Epithelial cell of esophagus (primary cell): Measurements from ENCODE around the gene CDON.

Experiments
- DNase-seq: peaks from one replicate; pipeline ENCODE4 v3.0.0; 2010; ENCODE audit warnings: low read depth
- H3K4me3 ChIP-seq: 2 replicates; pipeline ENCODE4 v1.5.1; 2011; ENCODE audit warnings: mild to moderate bottlenecking, low read length, control low read depth
- CTCF ChIP-seq: IDR thresholded peaks from 2 replicates; pipeline ENCODE4 v1.5.1; 2011; ENCODE audit warnings: low read depth, mild to moderate bottlenecking, low read length, control low read depth, inconsistent platforms; ENCODE audit not compliant: insufficient read depth; ENCODE audit errors: missing control alignments

The CDON gene

GRCh38 chr11:125945011-125945796 is 117.5 kb downstream of the CDON start:
- DNase-seq = no peak
- H3K4me3 ChIP-seq = no peak overlapping the region
- no peak for TF ChIP-seq CTCF

DNA sequence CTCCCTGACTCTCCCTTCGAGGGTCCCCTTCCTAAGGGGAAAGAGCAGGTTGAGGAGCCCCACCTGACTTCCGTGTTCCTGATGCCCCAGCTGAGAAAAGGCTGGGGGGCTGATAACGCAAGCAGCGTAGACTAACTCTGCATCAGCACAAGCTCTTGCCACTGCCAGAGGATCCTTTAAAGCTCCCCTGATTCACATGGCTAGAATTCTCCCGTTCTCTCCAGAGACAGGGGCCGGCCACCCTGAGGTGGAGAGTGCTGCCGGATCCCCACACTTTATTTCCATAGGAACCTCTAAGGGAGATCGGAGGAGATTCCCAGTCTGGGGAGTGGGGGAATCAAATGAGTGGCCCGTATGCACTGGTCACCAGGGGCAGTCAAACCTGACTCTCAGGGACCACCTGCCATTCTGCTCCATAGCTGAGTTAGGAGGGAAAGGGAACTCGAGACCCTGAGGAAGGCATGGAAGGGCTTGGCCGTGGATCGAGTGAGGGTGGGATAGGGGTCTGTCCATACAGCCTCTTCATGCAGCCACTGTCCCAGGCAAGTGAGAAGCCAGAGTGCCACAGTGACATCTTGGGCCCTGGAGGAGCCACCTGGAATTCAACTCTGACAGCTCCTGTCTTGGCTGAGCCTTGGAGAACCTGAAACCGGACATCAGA is 118.2 kb downstream of the CDON start:
- DNase-seq = no peak
- no peak for TF ChIP-seq CTCF
- no peak overlapping the region for H3K4me3 ChIP-seq

- TF ChIP-seq CTCF = no peak
- no peak overlapping the region for H3K4me3 ChIP-seq
- DNase-seq = no peak
Observed at GRCh38 chr11:125943661-125944349, 118.9 kb downstream of the CDON start.

DNA sequence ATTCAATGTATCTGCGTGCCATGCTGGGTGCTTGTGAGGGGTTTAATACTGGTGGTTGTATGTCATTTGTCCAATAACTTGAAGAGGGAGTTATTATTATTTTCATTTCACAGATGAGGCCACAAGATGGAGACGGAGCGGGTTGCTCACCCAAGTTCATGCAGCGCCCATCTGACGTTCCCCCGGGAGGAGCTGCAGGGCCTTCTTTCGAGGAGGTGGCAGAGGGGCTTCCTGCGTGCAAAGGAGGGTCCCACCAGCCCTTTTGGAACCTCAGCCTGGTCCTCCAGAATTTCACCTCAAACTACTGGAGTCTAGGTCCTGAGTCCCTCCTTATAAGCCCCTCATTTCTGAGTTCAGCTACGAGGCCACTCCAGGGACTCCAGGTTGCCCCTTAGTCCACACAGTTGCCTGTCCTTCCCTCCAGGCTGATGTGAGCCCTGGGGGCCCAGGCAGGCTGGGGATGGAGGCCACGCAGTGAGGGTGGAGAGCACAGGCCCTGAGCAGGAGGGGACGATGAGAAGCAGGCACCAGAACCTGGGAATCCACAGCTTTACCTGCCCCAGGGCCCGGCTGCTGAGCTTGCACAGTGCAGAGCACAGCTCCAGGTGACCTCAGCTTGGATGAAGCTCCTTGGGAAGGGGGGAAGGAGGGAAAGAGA is 119.8 kb downstream of the CDON start:
- no peak for DNase-seq
- no peak for TF ChIP-seq CTCF
- H3K4me3 ChIP-seq = no peak overlapping the region

DNA sequence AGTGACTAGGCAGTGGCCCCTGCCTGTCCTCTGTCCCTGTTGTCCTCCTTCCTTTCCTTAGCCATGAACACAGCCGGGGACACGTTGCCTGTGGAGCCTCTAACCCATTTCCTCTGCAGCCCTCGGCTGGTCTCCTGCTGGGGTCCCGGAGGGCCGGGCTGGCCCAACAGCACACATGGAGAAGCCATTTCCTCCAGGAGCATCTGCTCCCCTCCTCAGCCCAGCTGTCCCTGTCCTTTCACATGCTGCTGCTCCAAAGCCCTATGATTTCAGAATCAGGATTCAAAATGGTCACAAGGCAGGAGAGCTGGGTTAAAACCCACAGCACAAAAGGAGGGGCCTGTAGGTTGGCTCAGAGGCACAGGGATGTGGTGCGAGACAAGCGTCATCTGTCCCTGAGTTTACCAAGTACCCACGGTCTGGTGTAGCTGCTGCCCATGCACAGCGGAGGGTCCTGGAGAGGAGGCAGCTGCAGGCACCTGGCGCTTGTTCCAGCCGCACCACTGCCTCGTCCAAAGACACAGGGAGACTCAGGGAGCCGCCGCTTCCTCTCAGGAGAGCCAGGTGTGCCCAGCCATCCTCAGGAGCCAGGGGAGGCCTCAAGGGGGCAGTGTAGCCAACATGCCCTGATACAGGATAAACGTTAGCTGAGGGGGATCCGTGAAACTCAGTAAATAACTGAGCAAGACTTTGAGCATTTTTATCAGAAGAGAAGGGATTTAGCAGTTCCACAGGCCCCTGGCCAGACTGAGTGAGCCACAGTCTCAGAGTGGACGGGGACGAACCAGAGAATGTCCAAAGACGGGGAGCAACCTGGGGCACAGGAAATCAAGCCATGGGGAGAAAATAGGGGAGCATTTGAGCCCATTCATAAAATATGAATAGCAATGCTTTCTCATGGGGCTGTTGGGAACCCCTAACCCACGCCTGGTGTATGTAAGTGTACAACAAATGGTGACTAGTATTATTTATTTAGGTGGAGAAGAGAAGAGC is 120.8 kb downstream of the CDON start:
- H3K4me3 ChIP-seq = no peak overlapping the region
- peak; percentile 57 for DNase-seq
- peak; percentile 89 for TF ChIP-seq CTCF

DNA sequence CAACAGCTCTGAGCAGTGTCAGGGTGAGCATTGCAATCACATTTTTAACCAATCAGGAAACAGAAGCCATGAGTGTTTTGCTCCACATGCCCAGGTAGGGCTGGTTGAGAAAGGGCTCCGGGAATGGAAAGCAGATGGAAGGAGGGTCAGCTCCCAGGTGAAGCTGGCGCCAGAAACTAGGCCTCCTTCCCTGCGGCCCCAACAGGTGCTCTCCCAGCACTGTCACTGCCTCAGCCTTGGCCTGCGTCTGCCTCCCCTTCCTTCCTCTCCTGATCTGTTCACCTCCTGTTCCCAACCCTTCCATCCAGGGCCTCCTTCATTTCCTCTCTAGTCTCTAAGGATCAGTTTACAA is 121.4 kb downstream of the CDON start:
- TF ChIP-seq CTCF = no peak
- no peak for DNase-seq

More for the DNA sequence above, 121.4 kb downstream of the CDON start:
- no peak overlapping the region for H3K4me3 ChIP-seq
